ENCODE results near the gene GMPR.

Gene GMPR

GRCh38 chr6:16333580-16333979 is 95.2 kb downstream of the GMPR start:
- DNase-seq = no peak

- DNase-seq = no peak
Observed at GRCh38 chr6:16334671-16335070, 96.3 kb downstream of the GMPR start.

GRCh38 chr6:16335176-16335575 is 96.8 kb downstream of the GMPR start:
- DNase-seq = no peak

- no peak for DNase-seq
Observed at GRCh38 chr6:16336056-16336818, 97.8 kb downstream of the GMPR start.

- DNase-seq = no peak
Observed at GRCh38 chr6:16336911-16337294, 98.5 kb downstream of the GMPR start.

- no peak for DNase-seq
Observed at GRCh38 chr6:16337295-16337975, 99.0 kb downstream of the GMPR start.

- no peak for DNase-seq
Observed at GRCh38 chr6:16338577-16339264, 100.3 kb downstream of the GMPR start.

- DNase-seq = no peak
Observed at GRCh38 chr6:16339265-16339587, 100.8 kb downstream of the GMPR start.

GRCh38 chr6:16343593-16343992 is 105.2 kb downstream of the GMPR start:
- DNase-seq = no peak

- no peak for DNase-seq
Observed at GRCh38 chr6:16344756-16345155, 106.4 kb downstream of the GMPR start.

Measured in SHP77 treated with DMSO at 0.1 percent for 48 hours (cell line).